ENCODE results near the gene PDLIM1.

- TF ChIP-seq CTCF (conservative IDR thresholded peaks at IDR 0.05; ENCODE audit: low read length) (no peak), EZH2phosphoT487 (IDR thresholded peaks at IDR 0.05; ENCODE audit: borderline replicate concordance) (no peak)
Observed at GRCh38 chr10:95334805-95335144, 44.0 kb upstream of the PDLIM1 start.
